Nephron (organoid): ENCODE data around the gene SAMD14.
A peak's percentile ranks its signal among the peaks of the same experiment; 100 is the strongest.

Experiments used
- H3K27ac Mint-ChIP-seq, 3 experiments: 2 replicates each; pipeline ENCODE4 v1.8.0; 2020; ENCODE audit warnings: mixed read lengths in 3 of 3, mild to moderate bottlenecking in 2 of 3, moderate library complexity in 1 of 3
- H3K27me3 Mint-ChIP-seq: 2 replicates; pipeline ENCODE4 v1.8.0; 2021; ENCODE audit warnings: low read depth, mild to moderate bottlenecking, moderate library complexity, mixed read lengths
- H3K36me3 Mint-ChIP-seq: 2 replicates; pipeline ENCODE4 v1.8.0; 2020; ENCODE audit warnings: low read depth, mixed read lengths
- H3K4me1 Mint-ChIP-seq: 2 replicates; pipeline ENCODE4 v1.8.0; 2020; ENCODE audit warnings: mixed read lengths
- H3K4me3 Mint-ChIP-seq, 3 experiments: 2 replicates each; pipeline ENCODE4 v1.8.0; 2020; ENCODE audit warnings: mild to moderate bottlenecking in 3 of 3, mixed read lengths in 3 of 3, moderate library complexity in 2 of 3
- H3K9me3 Mint-ChIP-seq: 2 replicates; pipeline ENCODE4 v1.8.0; 2020; ENCODE audit warnings: mixed read lengths
- TF ChIP-seq, protein P1 (sequence below), 3 experiments: fragments of 200-600 bp; sonication (generic); IDR thresholded peaks; one replicate each; pipeline ENCODE4 v1.5.0; 2021; ENCODE audit warnings: antibody characterized with exemption in 3 of 3; ENCODE audit not compliant: unreplicated experiment in 3 of 3

Gene SAMD14

DNA sequence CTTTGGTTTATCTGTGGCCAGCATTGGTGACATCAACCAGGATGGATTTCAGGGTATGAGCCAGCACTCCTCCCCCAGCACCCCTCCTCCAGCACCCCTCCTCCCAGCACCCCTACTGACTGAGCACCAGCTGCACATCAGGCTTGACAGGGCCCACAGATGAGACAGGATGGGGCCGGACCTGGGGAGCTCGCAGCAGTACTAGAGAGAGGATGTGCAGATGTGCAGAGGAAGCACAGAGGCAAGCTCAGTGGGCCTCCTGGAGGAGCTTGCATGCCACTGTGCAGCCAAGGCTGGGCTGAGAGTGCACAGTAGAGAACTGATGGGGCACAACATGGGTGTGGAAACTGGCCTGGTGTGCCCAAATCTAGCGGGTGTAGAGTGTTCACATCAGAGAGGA is 57.8 kb downstream of the SAMD14 start:
- Mint-ChIP-seq H3K27ac (no peak overlapping the region), H3K4me3 (no peak overlapping the region), H3K9me3 (no peaks in the 10 kb centered on the region), H3K4me1 (peaks cover 5% of the 10 kb centered on the region), H3K36me3 (peaks cover 33% of the 10 kb centered on the region), H3K27me3 (peaks cover 7% of the 10 kb centered on the region)
- TF ChIP-seq, protein P1, sequence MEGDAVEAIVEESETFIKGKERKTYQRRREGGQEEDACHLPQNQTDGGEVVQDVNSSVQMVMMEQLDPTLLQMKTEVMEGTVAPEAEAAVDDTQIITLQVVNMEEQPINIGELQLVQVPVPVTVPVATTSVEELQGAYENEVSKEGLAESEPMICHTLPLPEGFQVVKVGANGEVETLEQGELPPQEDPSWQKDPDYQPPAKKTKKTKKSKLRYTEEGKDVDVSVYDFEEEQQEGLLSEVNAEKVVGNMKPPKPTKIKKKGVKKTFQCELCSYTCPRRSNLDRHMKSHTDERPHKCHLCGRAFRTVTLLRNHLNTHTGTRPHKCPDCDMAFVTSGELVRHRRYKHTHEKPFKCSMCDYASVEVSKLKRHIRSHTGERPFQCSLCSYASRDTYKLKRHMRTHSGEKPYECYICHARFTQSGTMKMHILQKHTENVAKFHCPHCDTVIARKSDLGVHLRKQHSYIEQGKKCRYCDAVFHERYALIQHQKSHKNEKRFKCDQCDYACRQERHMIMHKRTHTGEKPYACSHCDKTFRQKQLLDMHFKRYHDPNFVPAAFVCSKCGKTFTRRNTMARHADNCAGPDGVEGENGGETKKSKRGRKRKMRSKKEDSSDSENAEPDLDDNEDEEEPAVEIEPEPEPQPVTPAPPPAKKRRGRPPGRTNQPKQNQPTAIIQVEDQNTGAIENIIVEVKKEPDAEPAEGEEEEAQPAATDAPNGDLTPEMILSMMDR (IDR thresholded peaks at IDR 0.05; ENCODE audit: unreplicated experiment in 3 of 3), result no peak

DNA sequence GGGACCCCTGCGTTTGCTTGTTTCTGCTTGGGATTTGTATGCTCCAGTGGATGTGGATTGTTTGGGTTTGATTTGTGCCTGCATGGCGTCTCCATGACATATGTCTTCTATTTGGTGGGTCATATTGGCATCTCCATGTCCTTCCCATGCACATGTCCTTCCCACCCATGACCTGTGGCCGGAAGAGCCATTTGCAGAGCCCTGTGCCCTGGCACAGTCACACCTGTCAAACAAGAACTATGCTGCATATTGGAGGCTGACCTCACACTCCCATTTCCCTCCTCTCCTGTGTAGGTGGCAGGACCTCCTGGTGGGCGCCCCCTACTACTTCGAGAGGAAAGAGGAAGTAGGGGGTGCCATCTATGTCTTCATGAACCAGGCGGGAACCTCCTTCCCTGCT is 58.3 kb downstream of the SAMD14 start:
- TF ChIP-seq, protein P1 (IDR thresholded peaks at IDR 0.05; ENCODE audit: unreplicated experiment in 3 of 3), result no peak
- H3K9me3 Mint-ChIP-seq, result no peaks in the 10 kb centered on the region
- H3K36me3 Mint-ChIP-seq, result peaks cover 33% of the 10 kb centered on the region
- H3K27ac Mint-ChIP-seq, result no peak overlapping the region
- no peak overlapping the region for H3K4me3 Mint-ChIP-seq
- H3K27me3 Mint-ChIP-seq, result peaks cover 7% of the 10 kb centered on the region
- H3K4me1 Mint-ChIP-seq, result peaks cover 4% of the 10 kb centered on the region

DNA sequence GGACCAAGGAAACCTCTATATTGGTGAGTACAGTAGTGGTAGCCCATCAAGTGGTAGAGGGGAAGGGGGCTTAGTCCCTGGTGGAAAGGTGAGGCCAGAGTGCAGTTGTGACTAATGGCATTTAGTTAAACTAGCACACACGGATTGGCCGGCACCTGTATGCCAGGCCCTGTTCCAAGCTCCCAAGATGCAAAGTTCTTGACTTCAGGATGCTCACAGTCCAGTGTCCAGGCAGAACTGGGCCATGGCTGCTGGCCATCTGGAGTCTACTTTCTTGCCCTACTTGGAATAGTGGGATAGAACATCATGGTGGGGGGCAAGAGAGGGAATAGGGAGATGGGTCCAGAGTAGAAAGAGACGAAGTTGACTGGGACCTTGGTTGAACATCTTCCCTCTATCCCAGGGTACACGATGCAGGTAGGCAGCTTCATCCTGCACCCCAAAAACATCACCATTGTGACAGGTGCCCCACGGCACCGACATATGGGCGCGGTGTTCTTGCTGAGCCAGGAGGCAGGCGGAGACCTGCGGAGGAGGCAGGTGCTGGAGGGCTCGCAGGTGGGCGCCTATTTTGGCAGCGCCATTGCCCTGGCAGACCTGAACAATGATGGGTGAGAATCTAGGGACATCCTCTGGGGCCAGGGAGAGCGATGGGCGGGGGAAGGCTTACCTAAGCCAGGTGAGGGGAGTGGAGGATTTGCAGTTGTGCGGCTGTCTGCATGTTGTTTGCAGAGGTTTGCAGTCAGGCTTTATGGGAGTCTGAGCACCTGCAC is 58.9 kb downstream of the SAMD14 start:
- Mint-ChIP-seq H3K4me1 (peaks cover 4% of the 10 kb centered on the region), H3K27me3 (peaks cover 7% of the 10 kb centered on the region), H3K36me3 (peaks cover 33% of the 10 kb centered on the region), H3K9me3 (no peaks in the 10 kb centered on the region), H3K27ac (no peak overlapping the region), H3K4me3 (no peak overlapping the region)
- TF ChIP-seq, protein P1 (IDR thresholded peaks at IDR 0.05; ENCODE audit: unreplicated experiment in 3 of 3), result no peak

DNA sequence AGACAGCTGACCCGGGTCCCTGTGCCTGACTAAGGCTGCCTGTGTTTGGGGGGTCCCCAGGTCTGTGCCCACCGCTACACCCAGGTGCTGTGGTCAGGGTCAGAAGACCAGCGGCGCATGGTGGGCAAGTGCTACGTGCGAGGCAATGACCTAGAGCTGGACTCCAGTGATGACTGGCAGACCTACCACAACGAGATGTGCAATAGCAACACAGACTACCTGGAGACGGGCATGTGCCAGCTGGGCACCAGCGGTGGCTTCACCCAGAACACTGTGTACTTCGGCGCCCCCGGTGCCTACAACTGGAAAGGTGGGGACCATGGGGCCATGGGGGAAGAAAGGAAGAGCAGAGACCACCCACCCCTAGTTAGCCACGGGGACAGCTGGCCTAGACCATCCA is 62.0 kb downstream of the SAMD14 start:
- H3K9me3 Mint-ChIP-seq, result no peaks in the 10 kb centered on the region
- H3K4me3 Mint-ChIP-seq, result no peak overlapping the region
- TF ChIP-seq, protein P1 (IDR thresholded peaks at IDR 0.05; ENCODE audit: unreplicated experiment in 3 of 3), result no peak
- peaks cover 3% of the 10 kb centered on the region for H3K27me3 Mint-ChIP-seq
- peaks cover 25% of the 10 kb centered on the region for H3K36me3 Mint-ChIP-seq
- H3K27ac Mint-ChIP-seq, result no peak overlapping the region
- H3K4me1 Mint-ChIP-seq, result peaks cover 24% of the 10 kb centered on the region

DNA sequence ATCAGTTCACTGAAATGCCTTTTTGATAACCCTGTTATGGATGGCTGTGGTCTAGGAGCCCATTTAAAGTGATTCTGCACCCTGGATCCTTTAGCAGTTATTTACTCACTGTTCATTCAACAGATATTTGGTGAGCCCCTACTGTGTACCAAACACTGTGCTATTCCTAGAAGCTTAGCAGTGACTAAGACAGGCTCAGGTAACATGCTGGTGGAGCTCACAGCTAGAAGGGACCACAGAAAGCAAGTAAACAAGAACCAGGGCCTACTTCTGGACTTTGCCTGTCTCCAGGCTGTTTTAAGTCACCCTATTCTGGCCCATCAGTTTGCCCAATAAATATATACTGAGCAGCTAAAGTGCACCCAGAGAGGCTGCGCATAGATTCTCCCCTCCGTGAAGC is 63.0 kb downstream of the SAMD14 start:
- TF ChIP-seq, protein P1 (IDR thresholded peaks at IDR 0.05; ENCODE audit: unreplicated experiment in 3 of 3), result no peak
- no peak overlapping the region for H3K27ac Mint-ChIP-seq
- H3K36me3 Mint-ChIP-seq, result peaks cover 21% of the 10 kb centered on the region
- no peaks in the 10 kb centered on the region for H3K9me3 Mint-ChIP-seq
- no peak overlapping the region for H3K4me3 Mint-ChIP-seq
- H3K4me1 Mint-ChIP-seq, result peaks cover 29% of the 10 kb centered on the region
- H3K27me3 Mint-ChIP-seq, result peaks cover 3% of the 10 kb centered on the region

DNA sequence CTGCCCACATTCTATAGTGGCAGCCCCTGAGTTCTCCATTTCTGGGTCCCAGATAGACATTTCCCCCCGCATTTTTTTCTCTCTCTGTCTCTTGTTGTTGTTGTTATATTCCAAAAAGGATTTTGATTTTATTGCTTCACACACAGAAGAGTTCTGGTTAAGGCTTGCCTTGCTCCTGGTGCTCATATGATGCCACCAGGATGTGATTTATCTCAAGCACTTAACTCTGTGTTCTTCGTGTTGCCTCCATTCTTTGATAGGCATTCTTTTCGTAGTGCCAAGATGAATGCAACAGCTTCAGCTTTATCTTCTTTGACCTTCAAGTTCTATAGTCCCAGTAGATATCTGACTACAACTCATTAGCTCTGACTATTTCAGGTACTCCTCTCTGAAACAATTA is 64.9 kb downstream of the SAMD14 start:
- H3K27ac Mint-ChIP-seq, result peak overlapping the region; percentile 71 to 89 (median 71)
- H3K4me3 Mint-ChIP-seq, result peak overlapping the region in 1 of 3 experiments; percentile 45
- H3K4me1 Mint-ChIP-seq, result peaks cover 46% of the 10 kb centered on the region
- peaks cover 10% of the 10 kb centered on the region for H3K36me3 Mint-ChIP-seq
- H3K27me3 Mint-ChIP-seq, result no peaks in the 10 kb centered on the region
- H3K9me3 Mint-ChIP-seq, result no peaks in the 10 kb centered on the region
- TF ChIP-seq, protein P1 (IDR thresholded peaks at IDR 0.05; ENCODE audit: unreplicated experiment in 3 of 3), result no peak
